ENCODE results near the gene ATP6V1E1.

- no peak for TF ChIP-seq FOXM1 (IDR thresholded peaks at IDR 0.05; ENCODE audit: low read depth, low read length)
- TF ChIP-seq CTCF (IDR thresholded peaks at IDR 0.05 in 2 of 3, conservative IDR thresholded peaks at IDR 0.05 in 1 of 3; ENCODE audit: control insufficient read depth in 2 of 3, extremely low read depth in 1 of 3, insufficient read depth in 1 of 3, low read depth in 3 of 3, low read length in 3 of 3) = no peak
- TF ChIP-seq REST (IDR thresholded peaks at IDR 0.05; ENCODE audit: low read depth, low read length) = no peak
- TF ChIP-seq ZBED1 (IDR thresholded peaks at IDR 0.05; ENCODE audit: borderline replicate concordance) = no peak
- no peak for TF ChIP-seq POLR2A (IDR thresholded peaks at IDR 0.05; ENCODE audit: low read depth, low read length)
- TF ChIP-seq BCL3 (IDR thresholded peaks at IDR 0.05; ENCODE audit: borderline replicate concordance, insufficient read depth, low read depth, low read length, poor library complexity, severe bottlenecking) = no peak
- no peak for TF ChIP-seq ZBTB40 (IDR thresholded peaks at IDR 0.05; ENCODE audit: borderline replicate concordance)
- TF ChIP-seq ELK1 (IDR thresholded peaks at IDR 0.05; ENCODE audit: low read depth, low read length) = no peak
- TF ChIP-seq ATF3 (IDR thresholded peaks at IDR 0.05; ENCODE audit: borderline replicate concordance, extremely low read depth, low read depth, low read length) = no peak
- TF ChIP-seq MYC (IDR thresholded peaks at IDR 0.05; ENCODE audit: insufficient read depth, insufficient read length, insufficient replicate concordance, low read length, severe bottlenecking) = no peak
- TF ChIP-seq RCOR1 (conservative IDR thresholded peaks at IDR 0.05; ENCODE audit: low read depth, low read length) = no peak
- TF ChIP-seq ZSCAN29 (IDR thresholded peaks at IDR 0.05) = no peak
- TF ChIP-seq YY1 (IDR thresholded peaks at IDR 0.05; ENCODE audit: low read depth, low read length) = no peak
- TF ChIP-seq ZBTB11 (CRISPR knock-in tag; IDR thresholded peaks at IDR 0.05) = no peak
Observed at GRCh38 chr22:17674152-17674551, 45.6 kb upstream of the ATP6V1E1 start.

Measured in GM12878 (cell line).